MM.1S (cell line): ENCODE data around the gene FGD1.

Experiments
- EZH2 ChIP-seq: fragments of 300-600 bp; sonication (generic); optimal IDR thresholded peaks from 2 replicates; pipeline ENCODE3; 2017; ENCODE audit warnings: low read depth, mild to moderate bottlenecking, antibody characterized with exemption, low read length, mixed read lengths
- TF ChIP-seq, protein P1 (sequence below): fragments of 300-600 bp; sonication (generic); IDR thresholded peaks from 2 replicates; pipeline ENCODE4 v1.5.1; 2016; ENCODE audit warnings: antibody characterized with exemption, low read length, mixed read lengths

DNA sequence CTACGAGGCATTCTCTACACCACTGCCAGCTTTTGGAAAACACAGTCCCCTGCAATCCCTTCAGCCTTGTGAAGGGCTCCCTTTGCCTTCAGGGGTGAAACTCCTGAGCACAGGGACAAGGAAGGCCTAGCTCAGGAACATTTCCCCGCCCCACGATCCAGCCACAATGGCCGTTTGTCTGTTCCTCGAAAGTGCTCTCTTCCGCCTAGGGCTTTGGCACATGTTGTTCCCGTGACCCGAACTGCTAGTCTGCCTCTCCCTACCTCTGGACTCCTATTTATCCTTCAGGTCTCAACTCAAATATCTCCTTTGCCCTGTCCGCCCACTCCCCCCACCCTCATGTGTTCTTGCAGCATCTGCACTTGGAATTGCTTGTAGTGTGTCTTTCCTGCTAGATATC is 12.1 kb downstream of the FGD1 start:
- TF ChIP-seq, protein P1, sequence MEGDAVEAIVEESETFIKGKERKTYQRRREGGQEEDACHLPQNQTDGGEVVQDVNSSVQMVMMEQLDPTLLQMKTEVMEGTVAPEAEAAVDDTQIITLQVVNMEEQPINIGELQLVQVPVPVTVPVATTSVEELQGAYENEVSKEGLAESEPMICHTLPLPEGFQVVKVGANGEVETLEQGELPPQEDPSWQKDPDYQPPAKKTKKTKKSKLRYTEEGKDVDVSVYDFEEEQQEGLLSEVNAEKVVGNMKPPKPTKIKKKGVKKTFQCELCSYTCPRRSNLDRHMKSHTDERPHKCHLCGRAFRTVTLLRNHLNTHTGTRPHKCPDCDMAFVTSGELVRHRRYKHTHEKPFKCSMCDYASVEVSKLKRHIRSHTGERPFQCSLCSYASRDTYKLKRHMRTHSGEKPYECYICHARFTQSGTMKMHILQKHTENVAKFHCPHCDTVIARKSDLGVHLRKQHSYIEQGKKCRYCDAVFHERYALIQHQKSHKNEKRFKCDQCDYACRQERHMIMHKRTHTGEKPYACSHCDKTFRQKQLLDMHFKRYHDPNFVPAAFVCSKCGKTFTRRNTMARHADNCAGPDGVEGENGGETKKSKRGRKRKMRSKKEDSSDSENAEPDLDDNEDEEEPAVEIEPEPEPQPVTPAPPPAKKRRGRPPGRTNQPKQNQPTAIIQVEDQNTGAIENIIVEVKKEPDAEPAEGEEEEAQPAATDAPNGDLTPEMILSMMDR, result no peak
- no peak for TF ChIP-seq EZH2
